Adrenal gland (tissue), 12 donors: ENCODE results near the gene ELMO3. TPM values are rescaled to one million over a fixed set of nuclear protein-coding genes. Genes with fewer than 3 reads are reported as not detected.
A peak's percentile ranks its signal among the peaks of the same experiment; 100 is the strongest.

Source experiments
- DNase-seq, 7 donors: peaks; one replicate each; pipeline ENCODE4 v3.0.0-alpha.2; 2019 to 2020
- H3K27ac ChIP-seq, 5 donors: fragments of 200-600 bp; sonication (generic) in 4 of 5; 1 replicate in 3 of 5; 2 replicates in 2 of 5; pipeline versions ENCODE4 v1.5.1 to v1.8.0; 2016 to 2020; ENCODE audit warnings: mild to moderate bottlenecking in 1 of 5
- H3K27me3 ChIP-seq: fragments of 200-600 bp; 2 replicates; pipeline ENCODE4 v1.8.0; 2021
- H3K36me3 ChIP-seq, 2 donors: fragments of 200-600 bp; replicated peaks in 1 of 2; 1 replicate in 1 of 2; 2 replicates in 1 of 2; pipeline versions ENCODE4 v1.5.1 to v1.8.0; 2018 to 2022
- H3K4me1 ChIP-seq, 2 donors: fragments of 200-600 bp; replicated peaks in 1 of 2; 1 replicate in 1 of 2; 2 replicates in 1 of 2; pipeline versions ENCODE4 v1.5.1 to v1.8.0; 2018 to 2021
- H3K4me3 ChIP-seq, 4 donors: fragments of 200-600 bp; sonication (generic) in 3 of 4; one replicate each; pipeline ENCODE4 v1.5.1; 2016 to 2018
- H3K9me3 ChIP-seq, 3 donors: fragments of 200-600 bp; sonication (generic) in 1 of 3; replicated peaks in 1 of 3; 1 replicate in 2 of 3; 2 replicates in 1 of 3; pipeline versions ENCODE4 v1.5.1 to v1.8.0; 2016 to 2021
- CTCF ChIP-seq, 6 experiments: fragments of 450-650 bp in 4 of 6; fragments of 200-600 bp in 2 of 6; sonication (generic) in 1 of 6; IDR thresholded peaks; 1 replicate in 5 of 6; 2 replicates in 1 of 6; pipeline versions ENCODE4 v1.5.1 to v1.8.0; 2016 to 2021; ENCODE audit warnings: antibody characterized with exemption in 6 of 6, mild to moderate bottlenecking in 2 of 6, moderate library complexity in 1 of 6
- POLR2A ChIP-seq, 2 donors: fragments of 450-650 bp; IDR thresholded peaks; one replicate each; pipeline ENCODE4 v1.6.1; 2017; ENCODE audit warnings: antibody characterized with exemption in 2 of 2, mild to moderate bottlenecking in 2 of 2, moderate library complexity in 1 of 2
- WGBS, 4 donors: extraction: QIAGEN DNeasy Blood & Tissue Kit in 2 of 4; methylation state at CpG; one replicate each; pipeline versions ENCODE4 v1.1.5 to v1.1.7; 2013 to 2017; 5-methylcytosine and 5-hydroxymethylcytosine counted together
- intact Hi-C, 2 donors: fragments of 100-400 bp; cut with DNase I; formaldehyde crosslinking; loops; one replicate each; pipeline versions ENCODE4 v1.14.1 to v1.15.0; 2022 to 2023
- polyA plus RNA-seq, 3 donors: library from polyadenylated mRNA; stranded (reverse); fragments of 200-250 nt in 2 of 3; fragments of 350-450 nt in 1 of 3; fragmentation: Illumina TruSeq in 1 of 3; extraction: RNeasy Lipid Tissue Mini Kit (QIAGEN cat#74804) in 1 of 3; gene quantifications; one replicate each; pipeline ENCODE4 v1.2.3, GENCODE V29; 2013 to 2014
- total RNA-seq, 9 donors: library from RNA; depleted of rRNA in 4 of 9; stranded (reverse); fragments of >200 nt in 4 of 9; fragments of 120-200 nt in 1 of 9; fragmentation: NEBNext Ultra II Directional in 1 of 9; extraction: Animal tissue kit (Norgen Biotek cat#: 25700) in 1 of 9; gene quantifications; one replicate each; pipeline versions ENCODE4 v1.1.0 to v1.2.4, GENCODE V29; 2013 to 2023
- donor health status: healthy with polysubstance abuse.
- donor health status: Bipolar disorder and iron deficiency.
- donor health status: DM: yes; HTN: yes; CAD: no.
- donor health status: DM: no; HTN: no; CAD: no.
- donor health status: DM: no; HTN: no; CAD: no.
- donor health status: DM: yes; HTN: yes; CAD: no.

Gene ELMO3
- total and polyA plus RNA-seq, 12 donors: 0.18 to 7.0 (median 1.8) TPM

- WGBS, 4 donors: 61 to 71% (median 70%) methylated on average over 3 of the region's 3 CpGs
- Histone ChIP-seq H3K36me3 (peaks cover 0 to 9% of the 10 kb centered on the region in 2 donors), H3K4me3 (no peak overlapping the region), H3K4me1 (peaks cover 12 to 17% of the 10 kb centered on the region in 2 donors), H3K27me3 (no peaks in the 10 kb centered on the region), H3K27ac (no peak overlapping the region), H3K9me3 (no peaks in the 10 kb centered on the region)
- no peak for TF ChIP-seq POLR2A (IDR thresholded peaks at IDR 0.05)
- TF ChIP-seq CTCF (IDR thresholded peaks at IDR 0.05): no peak
- intact Hi-C loops: no loop called here
- no peak for DNase-seq
Measured at GRCh38 chr16:67223992-67224391, 25.1 kb downstream of the ELMO3 start.

- TF ChIP-seq CTCF (IDR thresholded peaks at IDR 0.05) (no peak), POLR2A (IDR thresholded peaks at IDR 0.05) (peak in 1 of 2 donors; percentile 51)
- H3K9me3 ChIP-seq: no peaks in the 10 kb centered on the region
- H3K27ac ChIP-seq: peak overlapping the region in 3 of 5 donors; percentile 27 to 90 (median 69)
- 6 to 10% (median 7%) methylated on average over 9 to 12 of the region's 12 CpGs for whole genome bisulfite sequencing, 4 donors
- no peaks in the 10 kb centered on the region for H3K27me3 ChIP-seq
- H3K4me1 ChIP-seq: peaks cover 12 to 17% of the 10 kb centered on the region in 2 donors
- no peak for DNase-seq
- H3K36me3 ChIP-seq: peaks cover 0 to 33% of the 10 kb centered on the region in 2 donors
- intact Hi-C loops: no loop called here
- H3K4me3 ChIP-seq: peak overlapping the region; percentile 10 to 96 (median 72)
Measured at GRCh38 chr16:67226295-67226803, 27.4 kb downstream of the ELMO3 start.

- no peaks in the 10 kb centered on the region for H3K27me3 ChIP-seq
- H3K36me3 ChIP-seq: peaks cover 0 to 39% of the 10 kb centered on the region in 2 donors
- H3K4me3 ChIP-seq: peak within 1 kb of the TSS; percentile 35 to 96 (median 72)
- peak within 1 kb of the TSS; percentile 43 to 90 (median 69) for H3K27ac ChIP-seq
- intact Hi-C loops: no loop called here
- H3K4me1 ChIP-seq: peaks cover 12 to 17% of the 10 kb centered on the region in 2 donors
- TF ChIP-seq POLR2A (IDR thresholded peaks at IDR 0.05) (peak in 1 of 2 donors; percentile 69), CTCF (IDR thresholded peaks at IDR 0.05) (peak in 3 of 6 experiments; percentile 16 to 42 (median 29))
- DNase-seq: peak; percentile 98 to 99 (median 99)
- WGBS, 4 donors: 0 to 1% (median 0%) methylated on average over 13 to 46 of the region's 46 CpGs
- no peaks in the 10 kb centered on the region for H3K9me3 ChIP-seq
Measured at GRCh38 chr16:67226804-67227566, 28.1 kb downstream of the ELMO3 start, which contains the start of gene TMEM208. Gene TMEM208 (plus strand): TSS chr16:67227130. CDS start chr16:67227219, 89 bp downstream.

- no peaks in the 10 kb centered on the region for H3K9me3 ChIP-seq
- H3K27ac ChIP-seq: peak overlapping the region in 4 of 5 donors; percentile 63 to 90 (median 71)
- TF ChIP-seq POLR2A (IDR thresholded peaks at IDR 0.05): no peak
- no peak for TF ChIP-seq CTCF (IDR thresholded peaks at IDR 0.05)
- peak in 1 of 7 donors; percentile 25 for DNase-seq
- H3K4me3 ChIP-seq: peak overlapping the region; percentile 35 to 96 (median 72)
- intact Hi-C loops: no loop called here
- H3K27me3 ChIP-seq: no peaks in the 10 kb centered on the region
- 9 to 10% (median 9%) methylated on average over 8 to 12 of the region's 12 CpGs for whole genome bisulfite sequencing, 4 donors
- peaks cover 0 to 40% of the 10 kb centered on the region in 2 donors for H3K36me3 ChIP-seq
- peaks cover 12 to 17% of the 10 kb centered on the region in 2 donors for H3K4me1 ChIP-seq
Measured at GRCh38 chr16:67227567-67227921, 28.6 kb downstream of the ELMO3 start.
